A549 (cell line): ENCODE measurements around the gene SLC45A1.

Source experiments
- BHLHE40 ChIP-seq: IDR thresholded peaks from 2 replicates; pipeline ENCODE4 v1.6.1; 2012; ENCODE audit warnings: low read depth, low read length, inconsistent platforms
- CEBPB ChIP-seq, 2 experiments: fragments of >200 bp in 1 of 2; sonication (Bioruptor Twin) in 1 of 2; formaldehyde crosslinking in 1 of 2; IDR thresholded peaks; 2 replicates each; pipeline ENCODE4 v1.6.1; 2012 to 2016
- EP300 ChIP-seq, 2 experiments: fragments of >200 bp; sonication (Bioruptor Twin); formaldehyde crosslinking; IDR thresholded peaks; 2 replicates in 1 of 2; 3 replicates in 1 of 2; pipeline ENCODE4 v1.6.1; 2016 to 2017
- ESRRA ChIP-seq: fragments of 150-350 bp; IDR thresholded peaks from 2 replicates; pipeline ENCODE4 v1.6.1; 2014; ENCODE audit warnings: mild to moderate bottlenecking, low read length, borderline replicate concordance
- MAZ ChIP-seq: fragments of 150-350 bp; IDR thresholded peaks from 2 replicates; pipeline ENCODE4 v1.6.1; 2014; ENCODE audit warnings: antibody characterized with exemption, low read depth, low read length, borderline replicate concordance
- POLR2A ChIP-seq: IDR thresholded peaks from 2 replicates; pipeline ENCODE4 v1.6.1; 2012; ENCODE audit warnings: mild to moderate bottlenecking, low read length
- RCOR1 ChIP-seq: fragments of 150-350 bp; IDR thresholded peaks from 2 replicates; pipeline ENCODE4 v1.6.1; 2014; ENCODE audit warnings: antibody characterized with exemption, low read length, low read depth
- REST ChIP-seq: fragments of 200-600 bp; sonication (generic); IDR thresholded peaks from 2 replicates; pipeline ENCODE4 v1.6.1; 2016; ENCODE audit warnings: antibody characterized with exemption, mild to moderate bottlenecking, moderate library complexity
- RFX5 ChIP-seq: fragments of 450-650 bp; IDR thresholded peaks from 2 replicates; pipeline ENCODE4 v1.7.1; 2014; ENCODE audit warnings: antibody characterized with exemption, mild to moderate bottlenecking, moderate library complexity
- ZFP36 ChIP-seq: fragments of 450-650 bp; IDR thresholded peaks from 2 replicates; pipeline ENCODE4 v1.6.1; 2014; ENCODE audit warnings: borderline replicate concordance; ENCODE audit not compliant: partially characterized antibody
- TF ChIP-seq, protein P1 (sequence below): fragments of >200 bp; sonication (Bioruptor Twin); formaldehyde crosslinking; IDR thresholded peaks from 3 replicates; pipeline ENCODE4 v1.5.1; 2016
- TF ChIP-seq, protein P2 (sequence below): IDR thresholded peaks from 2 replicates; pipeline ENCODE4 v1.6.1; 2012

DNA sequence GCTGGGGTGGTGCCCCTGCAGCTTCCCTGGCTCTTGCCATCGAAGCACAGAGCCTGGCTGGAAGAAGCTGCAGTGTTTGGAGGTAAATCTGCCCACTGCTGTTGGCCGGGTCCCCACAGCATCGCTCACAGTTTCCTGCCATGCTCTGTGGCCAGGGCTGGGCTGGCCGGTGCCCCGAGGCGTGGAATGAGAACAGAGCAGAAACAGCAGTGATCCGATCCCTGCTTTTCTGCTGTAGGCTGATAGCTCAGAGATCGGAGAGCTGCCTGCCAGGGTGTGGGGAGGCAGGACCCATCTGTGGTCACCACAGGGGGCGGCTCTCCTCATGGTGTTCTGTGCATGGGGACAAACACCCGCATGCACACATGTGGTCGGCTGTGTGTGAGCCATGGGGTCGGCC lies 11.5 kb downstream of the SLC45A1 start:
- TF ChIP-seq RFX5: no peak
- TF ChIP-seq REST: no peak
- no peak for TF ChIP-seq RCOR1
- no peak for TF ChIP-seq ESRRA
- TF ChIP-seq, protein P1, sequence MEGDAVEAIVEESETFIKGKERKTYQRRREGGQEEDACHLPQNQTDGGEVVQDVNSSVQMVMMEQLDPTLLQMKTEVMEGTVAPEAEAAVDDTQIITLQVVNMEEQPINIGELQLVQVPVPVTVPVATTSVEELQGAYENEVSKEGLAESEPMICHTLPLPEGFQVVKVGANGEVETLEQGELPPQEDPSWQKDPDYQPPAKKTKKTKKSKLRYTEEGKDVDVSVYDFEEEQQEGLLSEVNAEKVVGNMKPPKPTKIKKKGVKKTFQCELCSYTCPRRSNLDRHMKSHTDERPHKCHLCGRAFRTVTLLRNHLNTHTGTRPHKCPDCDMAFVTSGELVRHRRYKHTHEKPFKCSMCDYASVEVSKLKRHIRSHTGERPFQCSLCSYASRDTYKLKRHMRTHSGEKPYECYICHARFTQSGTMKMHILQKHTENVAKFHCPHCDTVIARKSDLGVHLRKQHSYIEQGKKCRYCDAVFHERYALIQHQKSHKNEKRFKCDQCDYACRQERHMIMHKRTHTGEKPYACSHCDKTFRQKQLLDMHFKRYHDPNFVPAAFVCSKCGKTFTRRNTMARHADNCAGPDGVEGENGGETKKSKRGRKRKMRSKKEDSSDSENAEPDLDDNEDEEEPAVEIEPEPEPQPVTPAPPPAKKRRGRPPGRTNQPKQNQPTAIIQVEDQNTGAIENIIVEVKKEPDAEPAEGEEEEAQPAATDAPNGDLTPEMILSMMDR: no peak
- no peak for TF ChIP-seq CEBPB (IDR thresholded peaks at IDR 0.05)
- TF ChIP-seq BHLHE40: no peak
- TF ChIP-seq POLR2A: no peak
- TF ChIP-seq, protein P2, sequence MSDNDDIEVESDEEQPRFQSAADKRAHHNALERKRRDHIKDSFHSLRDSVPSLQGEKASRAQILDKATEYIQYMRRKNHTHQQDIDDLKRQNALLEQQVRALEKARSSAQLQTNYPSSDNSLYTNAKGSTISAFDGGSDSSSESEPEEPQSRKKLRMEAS: no peak
- TF ChIP-seq EP300 (IDR thresholded peaks at IDR 0.05): no peak
- TF ChIP-seq MAZ: no peak
- TF ChIP-seq ZFP36: no peak
